HFF-Myc (cell line): ENCODE results near the gene AP1M1.

ENCODE experiments used
- DNase-seq: peaks from one replicate; pipeline ENCODE4 v3.0.0-alpha.2; 2011; ENCODE audit warnings: low read depth; ENCODE audit errors: extremely low read depth
- H3K4me3 ChIP-seq: replicated peaks from 2 replicates; pipeline ENCODE4 v1.5.1; 2011; ENCODE audit warnings: low read depth, mild to moderate bottlenecking, control low read depth, low read length
- CTCF ChIP-seq: IDR thresholded peaks from 2 replicates; pipeline ENCODE4 v1.5.1; 2012; ENCODE audit warnings: mild to moderate bottlenecking, low read depth, low read length, control low read depth; ENCODE audit errors: missing control alignments

AP1M1 gene

DNA sequence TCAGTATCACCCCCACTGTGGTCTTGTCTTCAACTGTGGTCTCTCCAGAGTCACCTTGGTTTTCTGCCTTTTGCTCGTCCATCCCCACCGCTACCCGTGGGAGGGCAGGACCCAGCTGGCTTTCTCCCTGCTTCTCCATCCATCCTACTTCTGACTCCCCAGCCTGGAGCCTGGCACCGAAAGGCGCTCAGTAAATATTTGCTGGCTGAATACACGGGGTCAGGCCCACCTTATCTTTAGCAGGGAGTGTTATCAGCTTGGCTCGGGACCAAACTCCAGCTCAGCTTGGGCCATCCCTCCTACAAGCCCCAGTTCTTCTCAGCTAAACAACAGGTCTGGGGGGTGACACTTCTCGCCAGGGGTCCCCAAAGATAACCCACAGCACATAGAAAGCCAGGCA lies 64.9 kb downstream of the AP1M1 start:
- no peak overlapping the region for H3K4me3 ChIP-seq
- no peak for TF ChIP-seq CTCF
- DNase-seq = no peak

GRCh38 chr19:16263141-16263761 lies 65.5 kb downstream of the AP1M1 start:
- DNase-seq = no peak
- TF ChIP-seq CTCF = no peak
- H3K4me3 ChIP-seq = no peak overlapping the region

GRCh38 chr19:16265205-16265604 lies 67.5 kb downstream of the AP1M1 start:
- H3K4me3 ChIP-seq = no peak overlapping the region
- DNase-seq = no peak
- no peak for TF ChIP-seq CTCF

- H3K4me3 ChIP-seq = no peak overlapping the region
- no peak for DNase-seq
- TF ChIP-seq CTCF = no peak
Measured at GRCh38 chr19:16265890-16266585, 68.3 kb downstream of the AP1M1 start.

DNA sequence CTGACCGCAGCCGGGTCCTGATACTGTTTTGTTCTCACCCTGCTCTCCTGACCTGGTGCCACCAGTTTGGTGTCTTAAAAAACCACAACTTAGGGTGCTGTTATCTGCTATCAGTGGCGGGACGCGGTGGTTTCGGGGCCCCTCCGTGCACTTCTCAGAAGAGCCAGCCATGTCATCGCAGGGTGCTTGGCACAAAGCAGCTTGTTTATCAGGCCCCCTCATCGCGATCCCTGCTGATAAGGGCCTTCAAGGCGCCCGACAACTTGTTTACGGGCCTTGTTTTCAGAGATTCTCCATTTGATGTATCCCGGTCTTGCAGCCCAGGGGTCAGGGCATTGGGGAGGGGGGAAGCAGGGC lies 68.9 kb downstream of the AP1M1 start:
- no peak for DNase-seq
- no peak for TF ChIP-seq CTCF
- no peak overlapping the region for H3K4me3 ChIP-seq

- no peak overlapping the region for H3K4me3 ChIP-seq
- DNase-seq = no peak
- TF ChIP-seq CTCF = no peak
Measured at GRCh38 chr19:16268676-16269319, 71.1 kb downstream of the AP1M1 start.
